GM18508 (cell line): ENCODE results near the gene HM13.
"Not testable (repeated sequence)": the region's sequence is repeated elsewhere in the genome, so short reads cannot be mapped to it uniquely, and the experiment has no call there.

ENCODE experiments used
- ATAC-seq: cut with Tn5 transposase; IDR thresholded peaks from one replicate; pipeline ENCODE4 v1.9.1; 2021; ENCODE audit warnings: moderate number of reproducible peaks; ENCODE audit not compliant: insufficient read depth, unreplicated experiment

Gene HM13

GRCh38 chr20:31542201-31542842 lies 28.1 kb downstream of the HM13 start:
- no peak for ATAC-seq

GRCh38 chr20:31542963-31543362 lies 28.7 kb downstream of the HM13 start:
- no peak for ATAC-seq

- no peak for ATAC-seq
Measured at GRCh38 chr20:31543966-31544598, 29.8 kb downstream of the HM13 start.

DNA sequence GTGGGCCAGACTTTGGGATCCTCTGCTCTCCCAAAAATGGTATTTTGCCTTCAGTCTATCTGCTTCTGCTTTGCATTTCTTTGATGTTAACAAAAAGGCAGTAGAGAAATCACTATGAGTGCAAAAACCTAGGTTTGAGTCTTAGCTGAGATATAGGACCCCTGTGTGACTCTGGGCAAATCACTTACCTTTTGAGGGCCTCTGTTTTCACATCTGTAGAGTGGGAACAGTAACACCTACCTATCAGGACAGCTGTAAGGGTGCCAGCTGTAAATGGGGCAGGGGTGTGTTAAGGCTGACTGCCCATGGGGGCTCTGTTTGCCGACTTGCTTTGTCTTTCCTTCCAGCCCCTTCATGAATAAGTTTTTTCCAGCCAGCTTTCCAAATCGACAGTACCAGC lies 30.4 kb downstream of the HM13 start:
- no peak for ATAC-seq

GRCh38 chr20:31545621-31546040 lies 31.4 kb downstream of the HM13 start:
- ATAC-seq: not testable (repeated sequence)

DNA sequence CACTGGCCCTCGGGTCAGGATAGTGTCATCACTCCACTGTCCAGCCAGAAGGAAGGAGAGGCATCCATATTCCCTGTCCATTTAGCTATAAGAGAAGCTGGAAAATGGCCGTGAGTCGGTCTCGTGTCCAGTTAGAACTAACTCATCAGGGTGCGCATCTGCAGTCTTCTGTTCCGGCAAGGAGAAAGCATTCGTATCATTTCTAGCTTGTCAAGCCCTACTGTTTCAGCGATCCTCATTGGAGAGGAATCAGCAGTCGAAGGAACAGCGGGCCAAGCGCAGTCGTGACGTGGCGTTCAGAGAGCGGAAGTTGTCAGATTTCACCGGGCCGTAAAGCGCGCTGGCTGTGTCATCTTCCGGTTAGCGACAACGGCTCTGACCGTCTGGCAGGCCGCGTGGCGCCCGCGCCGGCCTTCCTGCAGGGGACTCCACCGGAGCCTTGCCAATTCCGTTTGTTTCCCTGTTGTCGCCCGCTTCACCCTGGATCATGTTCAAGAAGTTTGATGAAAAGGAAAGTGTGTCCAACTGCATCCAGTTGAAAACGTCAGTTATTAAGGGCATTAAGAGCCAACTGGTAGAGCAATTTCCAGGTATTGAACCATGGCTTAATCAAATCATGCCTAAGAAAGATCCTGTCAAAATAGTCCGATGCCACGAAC lies 32.9 kb downstream of the HM13 start:
- no peak for ATAC-seq

DNA sequence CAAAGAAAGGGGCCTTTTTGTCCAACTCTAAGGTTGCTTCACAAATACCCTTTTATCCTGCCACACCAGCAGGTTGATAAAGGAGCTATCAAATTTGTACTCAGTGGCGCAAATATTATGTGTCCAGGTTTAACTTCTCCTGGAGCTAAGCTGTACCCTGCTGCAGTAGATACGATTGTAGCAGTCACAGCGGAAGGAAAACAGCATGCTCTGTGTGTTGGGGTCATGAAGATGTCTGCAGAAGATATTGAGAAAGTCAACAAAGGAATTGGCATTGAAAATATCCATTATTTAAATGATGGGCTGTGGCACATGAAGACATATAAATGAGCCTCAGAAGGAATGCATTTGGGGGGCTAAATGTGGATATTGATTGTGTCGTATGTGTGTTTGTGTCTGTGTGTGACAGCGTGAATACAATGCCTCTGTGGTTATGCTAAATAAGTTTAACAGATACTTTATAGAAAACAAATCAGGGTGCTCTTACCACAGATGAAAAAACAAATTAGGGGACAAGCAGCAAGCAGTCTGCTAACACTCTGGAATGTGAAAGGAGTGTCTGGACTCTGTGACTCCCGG lies 33.6 kb downstream of the HM13 start:
- no peak for ATAC-seq

DNA sequence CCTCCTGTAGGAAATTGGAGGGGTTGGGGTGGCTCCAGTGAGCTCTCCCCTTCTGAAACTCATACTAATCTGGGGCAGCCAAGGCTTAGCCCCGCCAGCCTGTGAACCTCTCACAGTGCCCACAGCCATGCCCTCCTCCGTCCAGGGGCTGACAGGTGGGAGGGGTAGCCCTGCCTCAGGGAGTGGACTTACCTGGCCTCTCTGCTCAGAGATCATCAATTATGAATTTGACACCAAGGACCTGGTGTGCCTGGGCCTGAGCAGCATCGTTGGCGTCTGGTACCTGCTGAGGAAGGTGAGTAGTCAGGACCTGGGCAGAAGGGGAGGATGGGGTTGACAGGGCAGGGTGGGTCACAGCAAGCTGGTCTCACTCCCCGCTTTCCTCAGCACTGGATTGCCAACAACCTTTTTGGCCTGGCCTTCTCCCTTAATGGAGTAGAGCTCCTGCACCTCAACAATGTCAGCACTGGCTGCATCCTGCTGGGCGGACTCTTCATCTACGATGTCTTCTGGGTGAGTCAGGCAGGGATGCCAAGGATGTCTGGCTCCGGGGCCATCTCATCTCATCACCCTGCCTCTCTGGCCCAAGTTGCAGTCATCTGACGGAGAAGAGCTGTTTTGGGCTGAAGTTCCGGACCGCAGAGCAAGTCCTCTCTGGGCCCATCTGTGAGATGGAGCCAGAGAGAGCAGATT lies 34.7 kb downstream of the HM13 start:
- no peak for ATAC-seq

DNA sequence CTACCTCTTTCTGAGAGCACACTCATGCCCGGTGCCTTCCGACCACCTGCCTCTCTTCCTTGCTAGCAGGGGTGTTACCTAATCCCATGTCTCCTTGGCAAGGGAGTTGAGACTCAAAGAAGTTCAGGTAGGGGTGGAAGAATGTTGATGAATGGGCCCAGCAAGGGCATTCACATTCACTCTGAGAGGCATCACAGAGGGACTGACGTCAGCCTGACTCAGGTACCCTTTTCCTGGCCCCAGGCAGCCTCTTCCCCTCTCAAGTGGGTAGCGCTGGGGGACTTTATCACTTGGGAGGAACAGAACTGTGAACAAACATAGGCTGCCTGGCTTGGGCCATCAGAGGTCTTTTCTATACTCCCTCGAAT lies 35.3 kb downstream of the HM13 start:
- no peak for ATAC-seq

GRCh38 chr20:31550099-31550498 lies 35.9 kb downstream of the HM13 start:
- no peak for ATAC-seq

DNA sequence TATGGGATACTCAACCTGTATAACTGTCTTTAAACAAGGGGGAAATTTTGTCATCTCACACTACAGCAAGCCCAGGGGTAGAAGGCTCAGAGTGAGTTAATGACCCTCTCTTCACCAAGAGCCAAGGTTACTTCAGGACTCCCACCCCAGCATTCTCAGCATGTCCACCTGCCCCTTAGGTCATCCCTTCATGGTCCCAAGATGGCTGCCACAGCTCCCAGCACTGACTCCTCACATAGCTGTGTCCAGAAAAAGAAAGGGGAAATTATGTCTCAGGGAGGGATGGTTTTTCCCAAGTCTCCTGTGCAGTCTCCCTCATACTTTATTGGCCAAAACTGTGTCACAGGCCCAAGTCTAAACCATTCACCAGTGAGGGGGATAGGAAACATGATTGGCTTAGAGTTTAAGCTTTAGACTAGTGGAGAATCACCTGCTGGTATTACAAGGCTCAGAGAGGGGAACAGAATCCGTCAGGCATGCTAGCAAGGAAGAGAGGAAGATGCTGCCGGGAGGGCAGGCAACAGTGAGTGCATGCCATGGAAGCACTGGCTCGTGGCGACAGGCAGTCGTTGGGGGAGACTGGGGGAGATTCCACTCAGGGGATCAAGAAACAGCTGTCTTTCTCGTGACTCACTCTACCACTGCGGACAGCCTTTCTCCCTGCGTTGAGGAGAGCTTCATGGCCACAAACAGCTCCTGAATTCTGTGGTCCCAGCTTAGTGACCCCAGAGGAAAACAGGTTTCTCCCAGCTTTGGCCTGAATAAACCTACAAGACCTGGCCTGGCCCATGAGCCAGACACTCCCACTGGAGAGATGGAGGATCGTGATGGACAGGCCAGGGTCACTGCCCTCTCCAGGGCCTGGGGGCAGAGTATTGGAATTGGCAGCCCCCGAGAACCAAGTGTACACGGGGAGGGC lies 37.2 kb downstream of the HM13 start:
- ATAC-seq: no peak

DNA sequence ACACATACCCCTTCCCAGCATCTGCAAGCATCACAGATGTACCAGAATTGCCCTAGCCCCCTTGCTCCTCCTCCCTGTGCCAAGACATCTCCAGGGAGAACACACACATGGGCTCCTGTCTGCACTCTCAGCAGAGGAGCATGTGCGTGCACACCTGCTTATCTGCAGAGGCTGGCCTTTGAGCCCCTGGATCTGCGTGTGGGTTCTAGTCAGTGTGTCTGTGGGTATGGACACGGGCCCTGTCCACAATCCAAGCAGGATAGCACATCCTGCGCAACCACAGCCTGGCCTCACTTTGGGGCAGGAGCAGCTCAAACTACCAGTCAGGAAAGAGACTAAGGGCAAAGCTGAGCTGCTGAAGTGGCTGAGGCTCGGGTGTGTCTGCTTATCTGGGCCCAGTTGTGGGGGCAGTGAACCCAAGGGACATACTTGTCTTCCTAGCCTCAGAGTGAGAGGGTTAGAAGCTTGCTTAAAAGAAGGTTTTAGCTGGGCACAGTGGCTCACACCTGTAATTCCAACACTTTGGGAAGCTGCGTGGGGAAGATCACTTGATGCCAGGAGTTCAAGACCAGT lies 41.0 kb downstream of the HM13 start:
- ATAC-seq: no peak

DNA sequence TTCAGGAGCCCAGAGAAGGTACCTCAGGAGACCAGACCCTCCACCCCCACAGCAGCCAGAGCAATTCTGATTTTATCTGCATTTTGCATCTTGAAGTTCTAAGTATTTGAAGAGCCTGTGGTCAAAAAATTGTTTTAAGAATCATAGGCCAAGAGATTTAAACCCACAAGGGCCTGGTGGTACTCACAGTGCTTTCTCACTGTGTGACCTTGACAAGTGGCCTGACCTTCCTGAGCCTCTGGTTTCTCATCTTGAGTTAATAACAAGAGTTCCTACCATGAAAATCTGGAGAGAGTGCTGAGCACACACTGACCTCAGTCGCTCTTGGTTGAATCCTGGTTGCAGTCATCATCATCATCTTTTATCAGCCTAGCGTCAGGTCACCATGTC lies 45.5 kb downstream of the HM13 start:
- ATAC-seq: no peak

DNA sequence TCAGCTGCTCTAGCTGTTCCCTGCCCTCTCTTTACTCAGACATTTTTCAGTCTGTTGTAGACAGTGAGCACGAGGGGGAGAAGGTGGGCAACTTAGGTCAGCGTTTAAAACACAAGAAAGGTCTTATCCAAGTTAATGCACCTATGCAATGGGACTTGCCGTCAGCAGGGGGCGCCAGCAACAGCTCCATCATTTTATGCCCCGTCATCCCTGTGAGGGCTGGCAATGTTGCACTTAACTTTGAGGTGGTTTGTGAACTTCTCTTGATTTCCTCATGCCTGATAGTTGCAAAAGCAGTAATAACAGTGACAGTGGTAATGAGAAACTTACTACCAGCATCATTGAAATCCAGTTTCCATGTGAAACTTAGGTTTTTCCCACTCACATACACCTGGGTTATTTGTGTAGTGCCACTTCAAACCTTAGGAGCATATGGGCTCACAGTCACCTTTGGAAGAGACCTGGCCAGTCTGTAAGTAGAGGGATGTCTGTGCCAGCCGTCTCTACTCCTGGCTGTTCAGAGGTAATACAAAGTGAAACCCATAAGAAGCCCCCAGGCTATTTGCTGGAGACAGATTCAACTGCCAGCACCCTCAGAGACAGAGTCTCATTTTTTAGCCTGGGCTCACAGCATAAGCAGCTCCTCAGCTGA lies 46.0 kb downstream of the HM13 start:
- ATAC-seq: no peak

DNA sequence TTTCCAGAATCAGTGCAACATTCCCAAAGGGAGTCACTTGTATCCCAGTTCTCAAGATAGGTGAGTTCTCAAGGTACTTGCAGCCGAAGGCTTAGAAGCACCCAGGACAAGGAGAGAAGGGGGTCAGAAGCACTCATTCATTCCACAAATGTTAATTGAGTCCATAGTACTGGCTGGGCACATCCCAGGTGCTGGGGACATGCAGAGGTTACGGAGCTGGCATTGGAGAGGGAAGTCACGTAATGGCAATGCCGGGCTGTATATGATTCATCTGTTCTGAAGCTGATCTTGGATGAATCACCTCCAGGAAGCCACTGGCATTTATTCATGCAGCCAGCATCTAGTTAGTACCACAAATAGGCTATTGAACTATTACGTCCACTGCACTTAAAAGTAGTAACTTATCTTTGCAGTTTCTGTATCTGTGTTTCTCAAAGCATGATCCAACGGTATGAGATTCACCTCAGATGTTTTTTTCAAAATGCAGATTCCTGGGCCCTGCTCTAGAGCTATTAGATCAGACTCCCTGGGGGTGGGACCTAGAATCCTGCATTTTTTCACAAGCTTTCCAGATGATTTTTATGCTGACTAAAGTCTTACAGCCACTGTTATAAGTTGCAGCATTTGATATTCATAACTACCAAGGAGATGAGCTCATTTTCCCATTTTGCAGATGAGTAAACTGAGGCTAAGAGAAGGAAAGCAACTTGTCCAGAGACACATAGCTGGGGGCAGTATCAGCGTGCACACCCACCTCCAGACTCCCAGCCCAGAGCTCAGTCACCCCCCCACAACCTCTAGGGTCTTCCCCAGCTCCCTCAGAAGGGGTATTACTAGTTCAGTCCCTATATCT lies 46.7 kb downstream of the HM13 start:
- no peak for ATAC-seq

DNA sequence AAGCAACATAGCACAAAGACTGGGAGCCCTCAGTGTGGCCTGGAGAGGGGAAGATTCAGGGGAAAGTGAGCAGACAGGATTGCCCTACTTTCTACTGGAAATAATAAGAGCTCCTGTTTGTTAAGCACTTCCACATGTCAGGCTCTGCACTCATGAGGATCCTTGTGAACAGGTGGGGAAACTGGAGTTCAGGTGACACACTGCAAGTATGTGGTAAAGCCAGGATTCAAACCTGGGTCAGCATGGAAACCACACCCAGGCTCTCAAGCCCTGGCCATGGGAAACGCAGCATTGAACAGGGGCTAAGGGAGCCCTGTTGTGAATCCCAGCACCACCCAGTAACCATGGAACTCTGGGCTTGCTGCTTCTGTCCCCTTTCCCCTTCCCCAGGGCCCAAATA lies 48.0 kb downstream of the HM13 start:
- no peak for ATAC-seq

DNA sequence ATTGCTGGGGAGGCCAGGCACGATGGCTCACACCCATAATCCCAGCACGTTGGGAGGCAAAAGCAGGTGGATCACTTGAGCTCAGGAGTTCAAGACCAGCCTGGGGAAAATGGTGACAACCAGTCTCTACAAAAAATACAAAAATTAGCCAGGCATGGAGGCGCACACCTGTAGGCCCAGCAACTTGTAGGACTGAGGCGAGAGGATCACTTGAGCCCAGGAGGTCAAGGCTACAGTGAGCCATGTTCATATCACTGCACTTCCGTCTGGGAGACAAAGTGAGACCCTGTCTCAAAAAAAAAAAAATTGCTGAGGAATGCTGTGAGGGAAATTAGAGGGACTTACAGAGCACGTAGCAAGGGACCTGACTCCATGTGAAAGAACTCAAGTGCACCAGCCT lies 50.0 kb downstream of the HM13 start:
- no peak for ATAC-seq

GRCh38 chr20:31565699-31566318 lies 51.6 kb downstream of the HM13 start:
- no peak for ATAC-seq
